SK-N-DZ (cell line): ENCODE data around the gene RAB8B.
"Not testable (repeated sequence)": the region's sequence is repeated elsewhere in the genome, so short reads cannot be mapped to it uniquely, and the experiment has no call there.

Source experiments
- DNase-seq: peaks from one replicate; pipeline ENCODE4 v3.0.0-alpha.2; 2015; ENCODE audit warnings: low spot score

RAB8B gene

DNA sequence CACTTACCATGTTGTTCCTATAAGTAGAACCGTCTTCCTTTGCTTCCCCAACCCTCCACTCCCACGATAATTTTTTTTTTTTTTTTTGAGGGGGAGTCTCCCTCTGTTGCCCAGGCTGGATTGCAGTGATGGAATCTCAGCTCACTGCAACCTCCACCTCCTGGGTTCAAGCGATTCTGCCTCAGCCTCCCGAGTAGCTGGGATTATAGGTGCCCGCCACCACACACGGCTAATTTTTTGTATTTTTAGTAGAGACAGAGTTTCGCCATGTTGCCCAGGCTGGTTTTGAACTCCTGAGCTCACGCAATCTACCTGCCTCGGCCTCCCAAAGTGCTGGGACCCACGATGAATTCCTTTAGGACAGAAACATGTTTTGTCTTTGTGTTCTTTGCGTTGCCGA, 19.4 kb downstream of the RAB8B start:
- not testable (repeated sequence) for DNase-seq

GRCh38 chr15:63210151-63211091, 21.0 kb downstream of the RAB8B start:
- no peak for DNase-seq

GRCh38 chr15:63211092-63211490, 21.7 kb downstream of the RAB8B start:
- no peak for DNase-seq

- DNase-seq = no peak
Measured at GRCh38 chr15:63211549-63211948, 22.1 kb downstream of the RAB8B start.

DNA sequence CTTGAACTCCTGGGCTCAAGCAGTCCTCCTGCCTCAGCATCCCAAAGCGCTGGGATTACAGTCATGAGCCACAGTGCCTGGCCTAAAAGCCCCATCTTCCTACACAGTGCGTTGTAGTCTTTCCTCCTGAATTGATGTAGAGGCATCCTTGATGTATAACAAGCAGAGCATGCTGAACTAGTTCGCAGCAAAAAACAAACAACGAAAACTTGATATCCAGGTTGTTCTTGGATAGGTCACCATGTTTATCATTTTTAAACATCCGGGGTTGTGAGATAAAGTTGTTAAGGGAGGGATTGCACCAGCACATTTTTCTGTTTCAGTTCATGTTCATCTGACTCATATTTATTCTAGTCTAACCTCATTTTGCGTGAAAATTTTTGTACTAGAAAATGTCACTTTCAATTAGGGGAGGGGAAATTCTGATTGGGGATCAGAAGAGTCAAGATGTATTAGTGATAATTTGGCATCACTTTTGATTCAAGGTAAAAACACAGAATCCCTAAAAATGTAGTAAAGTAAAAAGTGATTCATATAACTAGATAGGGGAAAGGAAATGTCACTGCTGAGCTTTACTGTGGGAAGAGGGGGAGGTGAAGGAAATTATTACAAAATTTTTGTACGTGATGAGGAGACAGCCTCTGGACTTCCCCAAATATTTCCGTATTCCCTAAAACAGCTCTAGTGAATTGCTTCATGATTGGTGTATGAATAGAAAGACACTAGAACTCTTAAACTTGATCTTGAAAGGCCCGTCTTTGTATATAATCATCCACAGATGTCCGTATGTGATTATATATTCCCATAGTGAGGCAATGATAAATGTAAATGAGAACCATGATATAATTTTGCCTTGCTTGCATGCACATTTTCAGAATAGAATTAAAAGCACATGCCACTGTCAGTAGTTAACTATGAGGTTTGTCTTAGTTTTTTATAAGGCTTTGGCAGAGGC, 22.9 kb downstream of the RAB8B start:
- DNase-seq = no peak

- no peak for DNase-seq
Measured at GRCh38 chr15:63218100-63218808, 28.8 kb downstream of the RAB8B start.

DNA sequence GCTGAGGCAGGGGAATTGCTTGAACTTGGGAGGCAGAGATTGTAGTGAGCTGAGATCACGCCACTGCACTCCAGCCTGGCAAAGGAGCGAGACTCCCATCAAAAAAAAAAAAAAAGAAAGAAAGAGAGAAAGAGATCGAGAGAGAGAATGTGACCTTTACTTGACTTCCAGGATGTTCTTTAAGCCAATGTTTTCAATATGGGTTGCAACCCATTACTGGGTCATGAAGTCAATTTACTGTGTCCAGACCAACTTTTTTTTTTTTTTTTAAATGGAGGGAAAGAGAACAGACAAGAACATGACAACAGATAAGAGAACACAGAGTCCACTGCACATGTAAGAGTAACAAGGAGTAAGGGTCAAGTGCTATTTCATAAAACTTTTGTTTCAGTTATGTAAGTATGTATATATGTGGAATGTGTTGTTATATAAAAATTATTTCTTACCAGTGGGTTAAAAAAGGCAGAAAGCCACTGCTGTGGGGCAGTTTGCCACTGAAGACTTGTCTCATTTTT, 29.8 kb downstream of the RAB8B start:
- DNase-seq = no peak

DNA sequence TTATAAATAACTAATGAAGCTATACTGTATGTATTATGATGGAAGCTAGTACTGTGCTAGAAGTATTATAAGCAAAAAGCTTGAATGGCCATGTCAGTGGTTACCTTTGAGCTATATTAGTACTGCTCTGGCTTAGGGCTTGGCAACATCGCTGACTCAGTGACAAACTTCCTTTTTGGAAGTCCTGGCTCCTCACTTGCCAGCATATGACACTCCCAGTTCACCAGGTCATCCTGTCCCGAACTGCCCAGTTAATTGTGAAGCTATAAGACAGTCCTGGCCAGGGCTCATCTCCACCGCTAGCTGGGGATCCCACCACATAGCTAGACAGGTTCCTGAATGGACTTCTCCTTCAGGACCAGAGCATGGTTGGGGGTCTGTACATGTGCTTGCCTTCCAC, 31.9 kb downstream of the RAB8B start:
- DNase-seq = no peak

DNA sequence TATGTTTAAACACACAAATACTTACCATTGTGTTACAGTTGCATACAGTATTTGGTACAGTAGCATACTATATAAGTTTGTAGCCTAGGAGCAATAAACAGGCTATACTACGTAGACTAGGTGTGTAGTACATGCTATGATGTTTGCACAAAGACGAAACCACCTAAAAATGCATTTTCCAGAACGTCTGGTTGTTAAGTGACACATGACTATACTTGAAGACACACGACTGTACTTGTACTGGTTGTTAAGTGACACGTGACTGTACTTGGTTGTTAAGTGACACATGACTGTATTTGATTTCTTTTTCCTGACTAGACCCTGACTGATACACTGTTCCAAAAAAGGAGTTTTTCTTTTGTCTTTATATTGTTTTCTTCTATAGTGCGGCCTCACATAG, 34.1 kb downstream of the RAB8B start:
- DNase-seq = no peak

- no peak for DNase-seq
Measured at GRCh38 chr15:63225381-63225780, 36.0 kb downstream of the RAB8B start.

GRCh38 chr15:63226155-63226883, 36.9 kb downstream of the RAB8B start:
- no peak for DNase-seq

DNA sequence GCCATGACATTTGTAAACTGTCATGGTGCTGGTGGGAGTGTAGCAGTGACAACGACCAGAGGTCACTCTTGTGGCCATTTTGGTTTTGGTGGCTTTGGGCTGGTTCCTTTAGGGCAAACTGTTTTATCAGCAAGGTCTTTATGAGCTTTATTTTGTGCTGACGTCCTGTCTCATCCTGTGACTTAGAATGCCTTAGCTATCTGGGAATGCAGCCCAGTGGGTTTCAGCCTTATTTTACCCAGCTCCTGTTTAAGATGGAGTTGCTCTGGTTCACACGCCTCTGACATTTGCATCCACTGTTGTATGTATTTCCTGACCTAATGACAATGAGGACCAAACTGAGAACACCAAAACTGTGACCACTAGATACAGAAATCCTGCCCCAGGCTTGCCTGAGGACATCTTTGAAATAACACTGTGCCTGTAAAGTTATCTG, 37.6 kb downstream of the RAB8B start:
- no peak for DNase-seq

- no peak for DNase-seq
Measured at GRCh38 chr15:63227689-63228088, 38.3 kb downstream of the RAB8B start.

- DNase-seq = no peak
Measured at GRCh38 chr15:63231206-63231605, 41.8 kb downstream of the RAB8B start.

- DNase-seq = no peak
Measured at GRCh38 chr15:63231706-63232105, 42.3 kb downstream of the RAB8B start.

- no peak for DNase-seq
Measured at GRCh38 chr15:63232405-63232804, 43.0 kb downstream of the RAB8B start.

DNA sequence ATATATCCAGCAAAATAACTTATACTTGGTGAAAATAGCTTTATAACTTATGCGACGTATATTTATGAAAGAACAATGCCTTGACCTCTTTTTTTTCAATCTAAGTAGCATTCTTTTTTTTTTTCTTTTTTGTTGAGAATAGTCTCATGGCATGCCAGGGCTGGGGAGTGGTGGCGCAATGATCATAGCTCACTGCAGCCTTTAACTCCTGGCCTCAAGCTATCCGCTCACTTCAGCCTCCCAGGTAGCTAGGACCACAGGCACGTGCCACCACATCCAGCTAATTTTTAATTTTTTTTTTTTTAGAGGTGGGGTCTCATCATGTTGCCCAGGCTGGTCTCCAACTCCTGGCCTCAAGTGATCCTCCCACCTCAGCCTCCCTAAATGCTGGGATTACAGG, 43.5 kb downstream of the RAB8B start:
- DNase-seq = no peak

DNA sequence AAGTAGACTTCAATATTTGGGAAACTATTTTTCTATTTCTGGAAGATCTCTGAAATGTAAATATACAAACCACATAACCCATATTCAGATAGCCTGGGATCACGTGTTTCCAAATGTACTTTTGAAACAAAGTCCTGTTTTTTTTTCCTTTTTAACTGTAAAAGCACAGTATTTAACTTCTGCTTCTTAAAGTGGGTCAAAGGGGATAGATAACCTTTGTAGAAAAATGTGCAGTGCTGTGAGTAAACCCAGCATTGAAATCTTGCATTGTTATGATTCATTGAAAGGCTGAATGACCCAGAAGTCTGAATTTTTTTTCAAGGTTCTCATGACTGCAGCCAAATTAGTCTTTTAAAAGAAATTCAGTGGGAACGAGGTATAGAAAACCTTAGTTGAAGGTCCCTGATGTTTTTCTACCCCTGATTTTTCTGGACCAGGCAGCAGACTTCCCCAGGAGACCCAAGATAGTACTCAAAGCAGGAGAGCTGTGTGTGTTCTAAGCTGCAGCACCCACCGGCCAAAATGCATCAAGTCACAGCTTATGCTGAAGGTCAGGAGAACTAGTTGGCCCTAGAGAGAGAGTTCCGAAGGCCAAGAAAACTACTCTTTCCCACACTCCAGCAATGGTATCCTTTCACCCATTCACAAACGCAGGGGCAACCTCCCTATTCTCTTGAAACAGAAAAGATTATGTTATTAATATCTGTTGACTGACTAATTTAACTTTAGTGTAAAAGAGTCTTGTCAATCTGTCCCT, 44.4 kb downstream of the RAB8B start:
- DNase-seq = no peak

- no peak for DNase-seq
Measured at GRCh38 chr15:63234451-63234870, 45.1 kb downstream of the RAB8B start.

DNA sequence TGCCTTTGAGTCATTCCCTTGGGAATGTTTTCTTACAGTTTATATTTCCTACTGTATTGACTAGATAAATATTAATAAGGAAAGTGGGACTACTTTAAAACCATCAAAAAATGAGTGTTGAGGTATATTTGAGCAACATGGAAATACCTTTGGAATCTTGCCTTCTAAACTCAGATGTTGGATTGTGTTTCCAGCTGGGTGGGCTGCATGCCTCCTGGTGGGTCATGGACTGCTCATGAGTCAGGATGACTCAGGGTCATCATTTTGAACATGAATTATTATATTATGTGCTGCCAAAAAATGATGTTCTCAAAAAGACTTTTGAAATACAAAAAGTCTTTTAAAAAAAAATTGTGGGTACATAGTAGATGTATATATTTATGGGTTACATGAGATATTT, 46.9 kb downstream of the RAB8B start:
- DNase-seq = no peak
